ENCODE measurements around the gene IQGAP2.

DNA sequence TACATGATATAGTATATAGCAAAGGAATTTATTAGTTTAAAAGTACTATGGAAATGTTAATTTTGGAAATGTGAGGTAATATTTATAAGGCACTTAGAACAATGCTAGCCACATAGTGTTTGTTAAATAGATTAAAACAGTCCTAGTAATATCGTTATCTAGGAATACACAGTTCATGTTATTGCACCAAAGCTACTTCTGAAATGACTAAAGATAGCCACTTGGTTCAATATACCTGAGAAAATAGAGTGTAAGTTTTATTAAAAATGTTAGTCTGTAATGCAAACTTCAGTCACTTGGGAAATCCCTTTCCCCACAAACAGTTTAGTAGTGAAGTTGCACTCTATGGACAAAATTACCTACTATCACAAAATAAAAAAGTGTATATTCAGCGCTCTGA, 297.5 kb downstream of the IQGAP2 start:
- no peak for TF ChIP-seq CTCF (IDR thresholded peaks at IDR 0.05)
- no peak for TF ChIP-seq REST (IDR thresholded peaks at IDR 0.05; ENCODE audit: insufficient read depth in 1 of 2, low read depth in 2 of 2, low read length in 1 of 2)
- TF ChIP-seq SIN3A (IDR thresholded peaks at IDR 0.05; ENCODE audit: borderline replicate concordance, insufficient read depth, low read depth, low read length) = no peak
